HG03432 (cell line): ENCODE data around the gene ENPP6.
"Not testable (repeated sequence)": the region's sequence is repeated elsewhere in the genome, so short reads cannot be mapped to it uniquely, and the experiment has no call there.

ENCODE experiments used
- ATAC-seq: cut with Tn5 transposase; IDR thresholded peaks from one replicate; pipeline ENCODE4 v1.9.1; 2021; ENCODE audit warnings: mild to moderate bottlenecking, moderate library complexity; ENCODE audit not compliant: unreplicated experiment

Gene ENPP6

GRCh38 chr4:184150102-184150839 is 67.4 kb downstream of the ENPP6 start:
- ATAC-seq = no peak

- ATAC-seq = no peak
These were observed 68.7 kb downstream of the ENPP6 start for GRCh38 chr4:184148738-184149637.

- ATAC-seq = no peak
These were observed 69.6 kb downstream of the ENPP6 start for GRCh38 chr4:184147858-184148737.

GRCh38 chr4:184146951-184147350 is 70.7 kb downstream of the ENPP6 start:
- no peak for ATAC-seq

- no peak for ATAC-seq
These were observed 72.1 kb downstream of the ENPP6 start for GRCh38 chr4:184145596-184145995.

GRCh38 chr4:184143770-184144564 is 73.7 kb downstream of the ENPP6 start:
- no peak for ATAC-seq

- ATAC-seq = no peak
These were observed 75.3 kb downstream of the ENPP6 start for GRCh38 chr4:184142121-184143000.

- not testable (repeated sequence) for ATAC-seq
These were observed 76.8 kb downstream of the ENPP6 start for GRCh38 chr4:184140901-184141300.

GRCh38 chr4:184136525-184136924 is 81.1 kb downstream of the ENPP6 start:
- ATAC-seq = no peak

GRCh38 chr4:184126800-184127199 is 90.9 kb downstream of the ENPP6 start:
- no peak for ATAC-seq

- no peak for ATAC-seq
These were observed 94.9 kb downstream of the ENPP6 start for GRCh38 chr4:184122631-184123408.

- no peak for ATAC-seq
These were observed 97.0 kb downstream of the ENPP6 start for GRCh38 chr4:184120549-184121127.

- no peak for ATAC-seq
These were observed 99.9 kb downstream of the ENPP6 start for GRCh38 chr4:184117662-184118199.

GRCh38 chr4:184115399-184115798 is 102.3 kb downstream of the ENPP6 start:
- no peak for ATAC-seq

GRCh38 chr4:184114431-184114830 is 103.2 kb downstream of the ENPP6 start:
- ATAC-seq = no peak

GRCh38 chr4:184112006-184112550 is 105.6 kb downstream of the ENPP6 start:
- ATAC-seq = no peak

- ATAC-seq = no peak
These were observed 106.3 kb downstream of the ENPP6 start for GRCh38 chr4:184111233-184111832.
